Right renal pelvis (tissue), 4 donors: ENCODE measurements around the gene DDX56. TPM values are rescaled to one million over a fixed set of nuclear protein-coding genes. Genes with fewer than 3 reads are reported as not detected.

Experiments used
- DNase-seq, 4 donors: peaks; one replicate each; pipeline ENCODE4 v3.0.0-alpha.2; 2013; ENCODE audit warnings: low read depth in 4 of 4, low spot score in 3 of 4, missing footprints in 1 of 4
- polyA plus RNA-seq, 4 donors: library from polyadenylated mRNA; unstranded; fragments of 120-200 nt; gene quantifications; one replicate each; pipeline ENCODE4 v1.2.1, GENCODE V29; 2013; ENCODE audit not compliant: insufficient read length in 4 of 4

DDX56 gene, protein sequence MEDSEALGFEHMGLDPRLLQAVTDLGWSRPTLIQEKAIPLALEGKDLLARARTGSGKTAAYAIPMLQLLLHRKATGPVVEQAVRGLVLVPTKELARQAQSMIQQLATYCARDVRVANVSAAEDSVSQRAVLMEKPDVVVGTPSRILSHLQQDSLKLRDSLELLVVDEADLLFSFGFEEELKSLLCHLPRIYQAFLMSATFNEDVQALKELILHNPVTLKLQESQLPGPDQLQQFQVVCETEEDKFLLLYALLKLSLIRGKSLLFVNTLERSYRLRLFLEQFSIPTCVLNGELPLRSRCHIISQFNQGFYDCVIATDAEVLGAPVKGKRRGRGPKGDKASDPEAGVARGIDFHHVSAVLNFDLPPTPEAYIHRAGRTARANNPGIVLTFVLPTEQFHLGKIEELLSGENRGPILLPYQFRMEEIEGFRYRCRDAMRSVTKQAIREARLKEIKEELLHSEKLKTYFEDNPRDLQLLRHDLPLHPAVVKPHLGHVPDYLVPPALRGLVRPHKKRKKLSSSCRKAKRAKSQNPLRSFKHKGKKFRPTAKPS
- 10 to 100 TPM; 73.9 to 91.2 (median 79.1) TPM for polyA plus RNA-seq

- peak; percentile 86 to 92 (median 88) for DNase-seq
These were observed at the start of gene DDX56 for GRCh38 chr7:44573464-44574286. Gene DDX56, minus strand, starts transcription at chr7:44573908. Its CDS starts 13 bp downstream, at chr7:44573895.

DNA sequence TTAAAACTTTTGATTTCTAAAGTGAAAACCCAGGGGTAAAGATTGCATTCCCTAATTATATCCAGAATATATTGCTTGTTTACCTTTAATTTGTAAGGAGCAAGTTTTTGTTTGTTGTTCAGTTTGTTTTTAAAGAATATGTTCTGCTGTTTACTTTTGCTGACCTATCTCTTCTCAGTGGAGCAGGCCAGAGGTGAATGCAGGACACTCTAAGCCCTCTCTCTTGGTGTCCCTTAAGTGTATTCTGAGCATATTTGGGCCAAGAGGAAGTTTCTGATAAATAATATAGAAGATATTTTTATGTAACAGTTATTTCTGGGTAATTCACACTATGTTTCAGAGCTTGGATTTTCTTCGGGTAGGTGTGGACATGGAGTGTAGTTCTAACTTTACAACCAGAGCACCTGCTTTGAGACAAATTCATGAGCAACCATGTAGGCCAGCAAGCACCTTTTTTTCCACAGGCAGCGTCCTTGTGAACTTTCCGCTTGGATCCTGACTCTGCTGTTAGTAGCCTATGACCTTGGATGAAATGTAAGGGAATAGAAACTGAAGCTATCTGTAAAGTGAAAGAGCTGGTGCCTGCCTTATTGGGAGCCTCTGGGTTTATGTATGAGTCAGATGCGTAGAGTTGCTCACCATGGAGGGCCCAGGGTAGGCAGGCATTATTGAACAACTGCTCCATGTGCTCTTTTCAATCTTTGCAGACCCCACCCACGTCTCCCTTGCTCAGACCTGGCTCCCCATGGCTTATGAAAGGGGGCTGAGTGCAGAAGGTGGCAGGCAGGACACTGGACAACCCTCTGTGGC is 48.8 kb upstream of the DDX56 start:
- no peak for DNase-seq

DNA sequence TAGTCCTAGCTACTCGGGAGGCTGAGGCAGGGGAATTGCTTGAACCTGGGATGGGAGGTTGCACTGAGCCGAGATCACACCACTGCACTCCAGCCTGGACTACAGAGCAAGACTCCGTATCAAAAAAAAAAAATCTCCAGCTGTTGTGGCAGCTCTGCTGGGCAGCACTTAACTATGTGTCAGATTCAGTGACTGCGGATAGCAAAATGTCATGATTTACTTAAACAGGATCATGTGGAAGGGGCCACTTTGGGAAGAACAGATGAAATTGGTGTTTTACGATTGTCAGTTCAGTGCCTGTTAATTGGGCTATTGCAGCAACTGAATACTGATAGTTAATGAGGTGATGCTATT is 48.0 kb upstream of the DDX56 start:
- no peak for DNase-seq

- no peak for DNase-seq
These were observed 47.5 kb upstream of the DDX56 start for GRCh38 chr7:44621034-44621749.

GRCh38 chr7:44618753-44619152 is 45.0 kb upstream of the DDX56 start:
- no peak for DNase-seq

DNA sequence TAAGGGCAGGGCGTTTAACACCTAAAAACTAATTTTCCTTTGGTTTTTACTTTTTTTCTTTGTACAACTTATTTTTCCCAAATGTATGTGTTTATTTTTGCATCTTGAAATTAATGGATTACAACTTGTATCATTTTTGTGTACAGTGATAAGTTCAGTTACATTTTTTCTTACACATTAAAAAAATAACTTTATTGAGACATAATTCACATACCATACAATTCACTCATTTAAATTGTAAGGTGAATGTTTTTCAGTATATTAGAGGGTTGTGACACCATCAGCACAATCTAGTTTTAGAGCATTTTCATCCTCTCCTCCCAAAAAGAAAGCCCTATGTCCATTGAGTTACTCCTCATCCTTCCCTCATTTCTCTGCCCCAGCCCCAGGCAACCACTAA is 44.3 kb upstream of the DDX56 start:
- no peak for DNase-seq

- no peak for DNase-seq
These were observed 43.6 kb upstream of the DDX56 start for GRCh38 chr7:44617225-44617890.

- DNase-seq: no peak
These were observed 42.8 kb upstream of the DDX56 start for GRCh38 chr7:44616545-44616944.

DNA sequence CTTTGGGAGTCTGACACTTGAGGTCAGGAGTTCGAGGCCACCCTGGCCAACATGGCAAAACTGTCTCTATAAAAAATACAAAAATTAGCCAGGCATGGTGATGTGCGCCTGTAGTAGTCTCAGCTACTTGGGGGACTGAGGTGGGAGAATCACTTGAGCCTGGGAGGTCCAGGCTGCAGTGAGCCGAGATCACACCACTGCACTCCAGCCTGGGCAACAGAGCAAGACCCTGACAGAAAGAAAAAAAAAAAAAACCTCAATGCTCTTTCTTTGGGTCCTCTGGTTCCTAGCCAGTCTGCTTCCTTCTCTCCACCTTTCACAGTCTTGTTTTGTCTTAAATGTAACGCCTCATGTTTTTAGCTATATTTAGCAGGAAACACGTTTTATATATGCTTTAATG is 42.1 kb upstream of the DDX56 start:
- DNase-seq: no peak

DNA sequence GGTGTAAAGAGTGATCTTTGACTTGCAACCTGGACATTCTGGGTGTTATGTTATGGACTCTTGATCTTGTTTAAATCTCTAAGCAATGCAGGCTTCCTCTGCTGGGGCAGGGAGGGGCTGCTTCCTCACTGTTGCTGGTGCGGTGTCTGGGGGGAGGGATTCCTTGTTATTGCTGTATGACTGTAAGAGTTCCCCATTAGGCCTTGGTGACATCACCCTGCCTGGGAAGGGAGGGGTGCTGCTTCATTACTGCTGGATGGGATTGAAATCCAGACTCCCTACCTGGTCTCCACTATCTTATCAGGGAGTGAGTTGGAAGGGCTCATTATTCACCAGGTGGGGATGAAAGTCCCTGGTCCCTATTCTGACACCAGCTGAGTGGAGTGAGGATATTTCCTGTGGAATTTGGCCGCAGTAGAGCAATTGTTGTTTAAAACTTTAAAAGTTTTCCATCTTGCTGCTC is 41.5 kb upstream of the DDX56 start:
- DNase-seq: no peak

- DNase-seq: no peak
These were observed 36.1 kb upstream of the DDX56 start for GRCh38 chr7:44609829-44610228.

- DNase-seq: no peak
These were observed 35.4 kb upstream of the DDX56 start for GRCh38 chr7:44608916-44609648.

GRCh38 chr7:44607141-44608068 is 33.7 kb upstream of the DDX56 start:
- DNase-seq: no peak

DNA sequence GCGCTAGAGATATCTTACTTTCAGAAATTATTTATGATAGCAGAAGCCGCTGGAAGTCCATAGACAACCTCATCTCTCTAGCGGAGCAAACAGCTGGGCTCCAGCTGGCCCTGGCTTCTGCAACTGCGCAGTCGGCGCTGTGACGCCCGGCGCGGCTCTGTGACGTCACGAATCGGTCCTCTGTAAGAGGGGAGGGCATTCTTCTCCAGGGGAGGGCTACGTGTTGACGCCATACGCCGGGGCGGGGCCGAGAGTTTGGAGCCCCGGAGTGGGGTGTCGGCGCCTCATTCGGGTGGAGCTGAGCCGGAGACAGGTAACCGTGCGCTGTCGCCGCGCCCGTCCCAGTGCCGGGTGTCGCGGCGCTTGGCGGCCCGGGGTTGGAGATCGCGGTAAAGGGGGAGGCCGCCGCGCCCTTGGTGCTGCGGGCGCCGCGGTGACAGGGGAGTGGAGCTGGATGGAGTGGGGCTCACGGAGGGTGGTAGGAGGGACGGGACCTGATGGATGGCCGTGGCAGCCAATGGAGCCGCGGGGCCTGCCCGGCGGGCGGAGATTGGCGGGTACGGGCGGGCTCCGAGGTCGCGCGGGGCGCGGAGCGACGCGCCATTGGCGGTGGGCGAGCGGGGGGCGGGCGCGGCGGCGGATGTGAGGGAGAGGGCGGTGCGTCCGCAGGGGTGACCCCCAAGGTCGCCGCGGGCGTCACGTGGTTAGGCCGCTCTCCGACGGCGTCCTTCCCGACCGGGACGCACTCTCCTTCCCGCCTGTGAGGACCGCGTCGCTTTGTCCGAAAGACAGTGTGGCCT is 32.8 kb upstream of the DDX56 start, which contains the start of gene OGDH:
Gene OGDH, plus strand, starts transcription at position 287 of the 800 bp plus-strand sequence. CDS start 17,717 bp downstream, outside the sequence.
- peak; percentile 96 to 99 (median 98) for DNase-seq

DNA sequence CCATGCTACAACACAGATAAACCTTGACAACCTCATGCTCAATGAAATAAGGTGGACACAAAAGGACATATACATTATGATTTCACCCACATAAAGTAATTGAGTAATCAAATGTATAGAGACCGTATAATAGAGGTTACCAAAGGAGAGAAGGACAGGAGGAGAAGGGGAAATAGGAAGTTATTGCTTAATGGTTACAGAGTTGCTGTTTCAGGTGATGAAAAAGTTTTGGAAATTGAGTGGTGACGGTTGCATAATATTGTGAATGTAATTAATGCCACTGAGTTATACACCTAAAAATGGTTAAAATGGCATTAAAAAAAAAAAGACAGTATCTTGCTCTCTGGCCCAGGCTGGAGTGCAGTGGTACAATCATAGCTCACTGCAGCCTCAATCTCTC is 31.2 kb upstream of the DDX56 start:
- DNase-seq: no peak

- no peak for DNase-seq
These were observed 29.5 kb upstream of the DDX56 start for GRCh38 chr7:44603193-44603592.

- no peak for DNase-seq
These were observed 28.8 kb upstream of the DDX56 start for GRCh38 chr7:44602576-44602910.
